Measurements from ENCODE around the gene FAM193A.

FAM193A gene

DNA sequence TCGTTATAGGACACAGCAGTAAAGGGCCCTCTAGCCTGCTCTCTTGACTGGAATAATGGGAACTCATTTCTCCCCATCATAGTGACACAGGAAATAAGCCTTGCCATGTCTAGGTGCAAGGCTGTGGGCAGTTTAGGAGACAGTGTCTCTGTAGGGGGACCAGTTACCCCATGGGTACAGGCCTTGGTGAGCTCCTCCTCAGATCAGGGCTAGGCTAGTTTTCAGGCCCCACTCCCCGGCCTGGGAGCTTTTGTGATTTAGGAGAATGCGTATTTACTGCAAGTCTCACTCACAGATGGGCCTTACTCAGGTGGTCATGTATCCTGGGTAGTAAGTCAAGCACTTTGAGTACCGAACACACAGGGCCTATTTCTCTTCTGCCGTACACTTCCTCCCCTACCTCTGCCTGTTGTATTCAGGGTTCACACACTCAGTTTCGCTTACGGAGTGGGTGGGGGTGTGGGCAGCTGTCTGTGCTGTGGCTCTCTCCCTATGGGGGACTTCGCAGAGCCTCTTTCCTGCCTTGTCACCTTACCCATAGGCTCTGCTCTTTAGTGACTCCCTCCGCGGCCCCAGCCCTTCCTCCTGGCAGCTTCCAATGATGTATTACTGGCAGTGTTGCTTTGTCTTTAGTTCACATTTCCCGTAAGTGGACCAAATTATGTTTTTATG, 34.2 kb downstream of the FAM193A start:
- Histone ChIP-seq H3K36me3 (ENCODE audit: insufficient read depth, low read length) (peaks cover 5% of the 10 kb centered on the region), H3K4me3 (ENCODE audit: low read length) (no peak overlapping the region), H2AFZ (ENCODE audit: low read depth, low read length) (no peak overlapping the region), H3K4me1 (ENCODE audit: insufficient read depth, low read length) (no peaks in the 10 kb centered on the region), H3K27me3 (ENCODE audit: insufficient read depth, low read length) (no peaks in the 10 kb centered on the region), H3K9me3 (ENCODE audit: low read length) (no peaks in the 10 kb centered on the region)

DNA sequence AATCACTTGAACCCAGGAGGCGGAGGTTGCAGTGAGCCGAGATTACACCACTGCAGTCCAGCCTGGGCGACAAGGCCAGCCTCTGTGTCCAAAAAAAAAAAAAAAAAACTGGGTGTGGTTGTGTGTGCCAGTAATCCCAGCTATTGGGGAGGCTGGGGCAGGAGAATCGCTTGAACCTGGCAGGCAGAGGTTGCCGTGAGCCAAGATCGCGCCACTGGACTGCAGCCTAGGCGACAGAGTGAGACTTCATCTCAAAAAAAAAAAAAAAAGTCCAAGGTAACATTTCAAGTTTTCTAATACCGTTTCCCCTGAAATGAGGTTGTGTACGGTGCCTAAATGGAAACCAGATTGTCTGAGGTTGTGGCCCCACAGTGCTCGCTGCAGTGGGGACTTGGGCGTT, 35.6 kb downstream of the FAM193A start:
- H3K27me3 ChIP-seq (ENCODE audit: insufficient read depth, low read length): no peaks in the 10 kb centered on the region
- H3K4me3 ChIP-seq (ENCODE audit: low read length): no peak overlapping the region
- H2AFZ ChIP-seq (ENCODE audit: low read depth, low read length): no peak overlapping the region
- H3K36me3 ChIP-seq (ENCODE audit: insufficient read depth, low read length): peaks cover 4% of the 10 kb centered on the region
- H3K9me3 ChIP-seq (ENCODE audit: low read length): no peaks in the 10 kb centered on the region
- no peaks in the 10 kb centered on the region for H3K4me1 ChIP-seq (ENCODE audit: insufficient read depth, low read length)

DNA sequence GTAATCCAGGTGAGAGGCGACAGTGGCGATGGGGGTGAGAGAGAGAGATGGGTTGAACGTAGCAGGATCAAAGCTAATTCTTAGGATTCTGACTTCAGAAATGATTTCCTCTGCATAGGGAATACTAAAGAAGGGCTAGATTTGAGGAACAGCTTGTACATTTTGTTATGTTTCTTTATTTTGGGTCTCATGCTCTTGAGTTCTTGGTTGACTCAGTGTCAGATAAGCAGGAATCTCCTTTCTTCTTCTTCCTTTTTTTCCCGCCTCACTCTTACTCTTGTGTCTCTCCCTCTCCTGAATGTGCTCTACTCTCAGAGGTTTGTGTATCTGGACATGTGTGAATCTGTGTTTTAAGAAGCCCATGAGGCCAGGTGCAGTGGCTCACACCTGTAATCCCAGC, 36.4 kb downstream of the FAM193A start:
- H3K36me3 ChIP-seq (ENCODE audit: insufficient read depth, low read length): peaks cover 4% of the 10 kb centered on the region
- no peak overlapping the region for H2AFZ ChIP-seq (ENCODE audit: low read depth, low read length)
- no peaks in the 10 kb centered on the region for H3K4me1 ChIP-seq (ENCODE audit: insufficient read depth, low read length)
- no peak overlapping the region for H3K4me3 ChIP-seq (ENCODE audit: low read length)
- H3K27me3 ChIP-seq (ENCODE audit: insufficient read depth, low read length): no peaks in the 10 kb centered on the region
- no peaks in the 10 kb centered on the region for H3K9me3 ChIP-seq (ENCODE audit: low read length)

DNA sequence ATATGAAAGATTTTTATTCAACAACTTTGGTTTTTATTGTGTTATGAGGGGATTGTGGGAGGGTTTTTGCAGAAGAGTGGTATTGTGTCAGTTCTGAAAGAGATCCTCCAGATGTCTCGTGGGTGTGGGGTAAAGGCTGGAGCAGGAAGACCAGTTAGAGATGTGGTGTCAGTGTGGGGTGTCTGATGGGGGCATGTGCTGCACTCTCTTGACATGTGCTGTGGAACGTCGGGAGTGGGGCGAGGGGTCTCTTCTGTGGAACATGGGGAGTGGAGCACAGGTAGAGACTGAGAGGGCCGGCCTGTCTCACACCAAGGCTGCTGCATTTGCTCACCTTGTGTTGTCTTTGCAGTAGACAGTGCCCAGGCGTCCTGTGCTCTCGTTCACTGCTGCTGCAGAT, 37.6 kb downstream of the FAM193A start:
- Histone ChIP-seq H3K27me3 (ENCODE audit: insufficient read depth, low read length) (no peaks in the 10 kb centered on the region), H3K36me3 (ENCODE audit: insufficient read depth, low read length) (peaks cover 4% of the 10 kb centered on the region), H3K4me3 (ENCODE audit: low read length) (no peak overlapping the region), H2AFZ (ENCODE audit: low read depth, low read length) (no peak overlapping the region), H3K4me1 (ENCODE audit: insufficient read depth, low read length) (no peaks in the 10 kb centered on the region), H3K9me3 (ENCODE audit: low read length) (peaks cover 3% of the 10 kb centered on the region)

DNA sequence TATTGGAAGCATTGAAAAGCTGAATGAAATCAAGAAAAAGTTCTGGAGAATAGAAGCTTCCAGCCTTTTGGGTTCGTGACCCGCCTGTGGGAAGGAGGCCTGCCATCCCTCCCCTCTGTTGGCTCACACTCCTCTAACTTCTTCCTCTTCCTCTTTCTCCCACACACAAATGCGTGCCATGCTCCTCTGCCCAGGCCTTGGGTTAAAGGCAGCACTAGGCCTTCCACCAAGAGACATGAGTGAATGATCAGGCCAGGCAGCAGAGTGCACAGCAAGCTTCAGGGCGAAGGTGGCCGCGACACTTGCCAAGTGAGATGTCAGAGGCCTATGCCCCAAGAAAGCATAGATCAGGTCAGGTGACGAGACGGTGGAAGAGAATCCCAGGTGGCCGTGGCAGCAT, 38.4 kb downstream of the FAM193A start:
- Histone ChIP-seq H3K36me3 (ENCODE audit: insufficient read depth, low read length) (peaks cover 4% of the 10 kb centered on the region), H3K4me1 (ENCODE audit: insufficient read depth, low read length) (no peaks in the 10 kb centered on the region), H3K9me3 (ENCODE audit: low read length) (peaks cover 4% of the 10 kb centered on the region), H2AFZ (ENCODE audit: low read depth, low read length) (no peak overlapping the region), H3K27me3 (ENCODE audit: insufficient read depth, low read length) (no peaks in the 10 kb centered on the region), H3K4me3 (ENCODE audit: low read length) (no peak overlapping the region)

DNA sequence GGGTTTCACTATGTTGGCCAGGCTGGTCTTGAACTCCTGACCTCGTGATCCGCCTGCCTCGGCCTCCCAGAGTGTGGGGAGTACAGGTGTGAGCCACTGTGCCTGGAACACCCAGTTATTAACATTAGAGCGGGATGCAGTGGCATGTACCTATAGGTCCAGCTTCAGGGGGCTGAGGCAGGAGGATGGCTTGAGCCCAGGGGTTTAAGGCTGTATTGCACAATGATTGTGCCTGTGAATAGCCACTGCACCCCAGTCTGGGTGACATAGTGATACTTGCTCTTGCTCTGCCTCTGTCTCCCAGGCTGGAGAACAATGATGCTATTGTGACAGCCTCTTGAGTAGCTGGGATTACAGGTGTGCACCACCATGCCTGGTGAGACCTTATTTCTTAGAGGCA, 39.8 kb downstream of the FAM193A start:
- peaks cover 8% of the 10 kb centered on the region for H3K36me3 ChIP-seq (ENCODE audit: insufficient read depth, low read length)

DNA sequence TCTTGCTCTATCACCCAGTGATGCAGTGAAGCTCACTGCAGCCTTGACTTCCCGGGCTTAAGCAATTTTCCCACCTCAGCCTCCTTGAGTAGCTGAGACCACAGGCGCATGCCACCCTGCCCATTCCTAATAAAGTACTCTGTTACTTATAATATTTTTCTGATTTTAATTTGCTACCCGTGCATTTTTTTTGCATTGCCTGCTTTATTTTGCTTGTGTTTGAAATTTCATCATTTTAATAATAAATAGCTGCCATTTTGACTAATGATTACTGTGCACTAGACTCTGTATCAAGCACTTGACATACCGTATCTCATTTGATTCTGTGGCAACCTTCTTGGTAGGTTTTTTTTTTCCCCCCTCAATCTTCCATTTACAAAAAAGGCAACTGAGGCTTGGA, 41.7 kb downstream of the FAM193A start:
- Histone ChIP-seq H3K36me3 (ENCODE audit: insufficient read depth, low read length) (peaks cover 8% of the 10 kb centered on the region), H3K9me3 (ENCODE audit: low read length) (peaks cover 8% of the 10 kb centered on the region), H3K4me1 (ENCODE audit: insufficient read depth, low read length) (no peaks in the 10 kb centered on the region), H3K27me3 (ENCODE audit: insufficient read depth, low read length) (no peaks in the 10 kb centered on the region), H3K4me3 (ENCODE audit: low read length) (no peak overlapping the region), H2AFZ (ENCODE audit: low read depth, low read length) (no peak overlapping the region)

More for the DNA sequence above, 39.8 kb downstream of the FAM193A start:
- no peak overlapping the region for H2AFZ ChIP-seq (ENCODE audit: low read depth, low read length)
- no peak overlapping the region for H3K4me3 ChIP-seq (ENCODE audit: low read length)
- H3K4me1 ChIP-seq (ENCODE audit: insufficient read depth, low read length): no peaks in the 10 kb centered on the region
- H3K27me3 ChIP-seq (ENCODE audit: insufficient read depth, low read length): no peaks in the 10 kb centered on the region
- peaks cover 8% of the 10 kb centered on the region for H3K9me3 ChIP-seq (ENCODE audit: low read length)

GRCh38 chr4:2579910-2580309, 43.5 kb downstream of the FAM193A start:
- Histone ChIP-seq H3K4me3 (ENCODE audit: low read length) (no peak overlapping the region), H3K36me3 (ENCODE audit: insufficient read depth, low read length) (peaks cover 5% of the 10 kb centered on the region), H2AFZ (ENCODE audit: low read depth, low read length) (no peak overlapping the region), H3K4me1 (ENCODE audit: insufficient read depth, low read length) (peaks cover 5% of the 10 kb centered on the region), H3K9me3 (ENCODE audit: low read length) (peaks cover 8% of the 10 kb centered on the region), H3K27me3 (ENCODE audit: insufficient read depth, low read length) (no peaks in the 10 kb centered on the region)

DNA sequence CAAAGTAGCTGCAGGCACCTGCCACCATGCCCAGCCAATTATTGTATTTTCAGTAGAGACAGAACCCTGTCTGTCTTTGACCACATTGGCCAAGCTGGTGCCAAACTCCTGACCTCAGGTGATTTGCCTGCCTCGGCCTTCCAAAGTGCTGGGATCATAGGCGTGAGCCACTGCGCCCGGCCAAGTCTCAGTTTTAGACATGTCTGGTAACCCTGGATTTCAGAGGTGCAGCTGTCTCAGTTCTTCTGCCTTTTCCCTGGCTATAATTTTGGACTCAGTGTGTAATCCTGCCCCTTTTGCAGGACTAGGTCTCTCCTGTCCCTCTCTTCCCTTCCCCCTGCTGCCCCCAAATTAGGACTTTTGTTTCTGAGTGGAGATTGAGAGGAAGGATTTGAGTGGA, 46.6 kb downstream of the FAM193A start:
- Histone ChIP-seq H3K27me3 (ENCODE audit: insufficient read depth, low read length) (no peaks in the 10 kb centered on the region), H3K4me1 (ENCODE audit: insufficient read depth, low read length) (peaks cover 5% of the 10 kb centered on the region), H3K9me3 (ENCODE audit: low read length) (peaks cover 8% of the 10 kb centered on the region), H3K4me3 (ENCODE audit: low read length) (no peak overlapping the region), H2AFZ (ENCODE audit: low read depth, low read length) (no peak overlapping the region), H3K36me3 (ENCODE audit: insufficient read depth, low read length) (peaks cover 4% of the 10 kb centered on the region)

- Histone ChIP-seq H3K4me3 (ENCODE audit: low read length) (no peak overlapping the region), H2AFZ (ENCODE audit: low read depth, low read length) (no peak overlapping the region), H3K27me3 (ENCODE audit: insufficient read depth, low read length) (no peaks in the 10 kb centered on the region), H3K36me3 (ENCODE audit: insufficient read depth, low read length) (peaks cover 4% of the 10 kb centered on the region), H3K4me1 (ENCODE audit: insufficient read depth, low read length) (peaks cover 5% of the 10 kb centered on the region), H3K9me3 (ENCODE audit: low read length) (peaks cover 8% of the 10 kb centered on the region)
Measured at GRCh38 chr4:2583517-2583916, 47.1 kb downstream of the FAM193A start.

DNA sequence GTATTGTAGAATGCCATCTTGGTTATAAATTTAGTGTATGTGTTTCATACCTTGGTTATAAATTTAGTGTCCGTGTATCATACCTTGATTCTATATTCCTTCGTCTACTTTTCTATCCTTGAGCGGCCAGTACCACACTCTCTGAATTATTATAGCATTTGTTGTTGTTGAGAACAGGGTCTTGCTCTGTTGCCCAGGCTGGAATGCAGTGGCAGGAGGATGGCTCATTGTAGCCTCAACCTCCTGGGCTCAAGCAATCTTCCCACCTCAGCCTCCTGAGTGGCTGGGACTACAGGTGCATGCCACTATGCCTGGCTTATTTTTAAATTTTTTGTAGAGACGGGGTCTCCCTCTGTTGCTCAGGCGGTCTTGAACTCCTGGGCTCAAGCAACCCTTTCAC, 50.1 kb downstream of the FAM193A start:
- H2AFZ ChIP-seq (ENCODE audit: low read depth, low read length): no peak overlapping the region
- no peaks in the 10 kb centered on the region for H3K36me3 ChIP-seq (ENCODE audit: insufficient read depth, low read length)
- no peaks in the 10 kb centered on the region for H3K27me3 ChIP-seq (ENCODE audit: insufficient read depth, low read length)
- no peak overlapping the region for H3K4me3 ChIP-seq (ENCODE audit: low read length)
- peaks cover 11% of the 10 kb centered on the region for H3K4me1 ChIP-seq (ENCODE audit: insufficient read depth, low read length)
- no peaks in the 10 kb centered on the region for H3K9me3 ChIP-seq (ENCODE audit: low read length)

DNA sequence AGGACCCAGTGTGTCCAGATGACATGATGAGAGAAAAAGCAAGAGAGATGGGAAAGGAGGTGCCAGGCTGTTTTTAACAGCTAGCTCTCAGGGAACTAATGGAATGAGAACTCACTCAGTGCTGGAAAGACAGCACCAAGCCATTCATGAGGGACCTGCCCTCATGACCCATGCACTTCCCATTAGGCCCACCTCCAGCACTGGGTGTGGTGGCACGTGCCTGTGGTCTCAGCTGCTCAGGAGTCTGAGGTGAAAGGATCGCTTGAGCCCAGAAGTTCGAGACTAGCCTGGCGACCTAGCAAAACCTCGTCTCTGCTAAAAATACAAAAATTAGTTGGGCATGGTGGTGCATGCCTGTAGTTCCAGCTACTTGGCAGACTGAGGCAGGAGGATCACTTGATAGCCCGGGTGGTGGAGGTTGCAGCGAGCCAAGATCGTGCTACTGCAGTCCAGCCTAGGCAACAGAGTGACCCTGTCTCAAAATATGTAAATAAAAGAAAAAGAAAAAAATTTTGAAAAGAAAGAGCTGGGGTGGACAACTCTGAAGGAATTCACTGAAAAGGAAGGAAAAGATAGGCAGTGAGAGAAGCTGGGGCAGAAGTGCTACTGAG, 50.9 kb downstream of the FAM193A start:
- Histone ChIP-seq H3K9me3 (ENCODE audit: low read length) (no peaks in the 10 kb centered on the region), H3K4me1 (ENCODE audit: insufficient read depth, low read length) (peaks cover 11% of the 10 kb centered on the region), H2AFZ (ENCODE audit: low read depth, low read length) (no peak overlapping the region), H3K4me3 (ENCODE audit: low read length) (no peak overlapping the region), H3K27me3 (ENCODE audit: insufficient read depth, low read length) (no peaks in the 10 kb centered on the region), H3K36me3 (ENCODE audit: insufficient read depth, low read length) (no peaks in the 10 kb centered on the region)

DNA sequence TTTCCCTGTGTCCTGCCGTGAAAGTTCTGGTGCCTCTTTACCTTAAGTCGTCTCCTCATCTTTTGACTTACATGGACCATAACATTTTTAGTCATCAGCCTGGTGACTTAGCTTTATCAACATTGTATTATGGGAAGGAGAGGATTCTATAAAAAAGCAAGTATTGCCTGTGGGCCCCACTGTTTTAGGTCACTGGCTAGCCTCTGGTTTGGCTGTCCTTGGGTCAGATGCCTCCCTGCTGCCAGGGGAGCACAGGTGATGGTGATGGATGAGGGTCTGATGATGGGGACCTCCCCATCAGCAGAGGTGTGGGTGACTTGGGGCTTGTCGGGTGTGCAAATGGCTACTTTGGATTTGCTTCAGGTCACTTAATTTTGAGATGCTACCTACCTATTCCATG, 51.8 kb downstream of the FAM193A start:
- H3K9me3 ChIP-seq (ENCODE audit: low read length): no peaks in the 10 kb centered on the region
- peaks cover 10% of the 10 kb centered on the region for H3K4me1 ChIP-seq (ENCODE audit: insufficient read depth, low read length)
- H3K27me3 ChIP-seq (ENCODE audit: insufficient read depth, low read length): no peaks in the 10 kb centered on the region
- H2AFZ ChIP-seq (ENCODE audit: low read depth, low read length): no peak overlapping the region
- H3K36me3 ChIP-seq (ENCODE audit: insufficient read depth, low read length): no peaks in the 10 kb centered on the region
- no peak overlapping the region for H3K4me3 ChIP-seq (ENCODE audit: low read length)

GRCh38 chr4:2591189-2591588, 54.7 kb downstream of the FAM193A start:
- Histone ChIP-seq H3K4me3 (ENCODE audit: low read length) (no peak overlapping the region), H3K27me3 (ENCODE audit: insufficient read depth, low read length) (no peaks in the 10 kb centered on the region)

More at GRCh38 chr4:2591189-2591588, 54.7 kb downstream of the FAM193A start:
- Histone ChIP-seq H3K4me1 (ENCODE audit: insufficient read depth, low read length) (peaks cover 8% of the 10 kb centered on the region), H3K36me3 (ENCODE audit: insufficient read depth, low read length) (peaks cover 3% of the 10 kb centered on the region), H2AFZ (ENCODE audit: low read depth, low read length) (no peak overlapping the region), H3K9me3 (ENCODE audit: low read length) (no peaks in the 10 kb centered on the region)

All from neuron (in vitro differentiated cells).